H9 (cell line): ENCODE measurements around the gene GGTLC2. TPM values are rescaled to one million over a fixed set of nuclear protein-coding genes. Genes with fewer than 3 reads are reported as not detected.

Experiments
- DNase-seq: peaks from one replicate; pipeline ENCODE4 v3.0.0-alpha.2; 2017
- H2AFZ ChIP-seq: one replicate; pipeline ENCODE4 v1.6.1; 2013; ENCODE audit warnings: mild to moderate bottlenecking, low read length, control low read depth, moderate library complexity
- H2AK5ac ChIP-seq: 2 replicates; pipeline ENCODE4 v1.6.1; 2013; ENCODE audit warnings: low read length, control low read depth, mixed read lengths; ENCODE audit not compliant: insufficient read length
- H2BK120ac ChIP-seq: one replicate; pipeline ENCODE4 v1.6.1; 2013; ENCODE audit warnings: low read depth, mild to moderate bottlenecking, low read length, control low read depth, inconsistent platforms; ENCODE audit not compliant: poor library complexity, severe bottlenecking
- H2BK12ac ChIP-seq: 2 replicates; pipeline ENCODE4 v1.6.1; 2013; ENCODE audit warnings: low read length, control low read depth, mixed read lengths, low read depth; ENCODE audit not compliant: insufficient read length
- H2BK15ac ChIP-seq: 2 replicates; pipeline ENCODE4 v1.6.1; 2013; ENCODE audit warnings: low read depth, low read length, control low read depth
- H2BK20ac ChIP-seq: one replicate; pipeline ENCODE4 v1.6.1; 2013; ENCODE audit warnings: low read depth, mild to moderate bottlenecking, low read length, control low read depth, inconsistent platforms; ENCODE audit not compliant: poor library complexity, severe bottlenecking
- H2BK5ac ChIP-seq: 2 replicates; pipeline ENCODE4 v1.6.1; 2013; ENCODE audit warnings: low read length, control low read depth, mixed read lengths; ENCODE audit not compliant: insufficient read length
- H3K14ac ChIP-seq: 2 replicates; pipeline ENCODE4 v1.6.1; 2013; ENCODE audit warnings: low read length, control low read depth; ENCODE audit not compliant: insufficient read depth
- H3K18ac ChIP-seq: 2 replicates; pipeline ENCODE4 v1.6.1; 2013; ENCODE audit warnings: low read depth, mild to moderate bottlenecking, mixed read lengths, low read length, control low read depth; ENCODE audit not compliant: insufficient read length
- H3K23ac ChIP-seq: 2 replicates; pipeline ENCODE4 v1.6.1; 2013; ENCODE audit warnings: low read length, control low read depth, mixed read lengths, low read depth; ENCODE audit not compliant: insufficient read length
- H3K23me2 ChIP-seq: 2 replicates; pipeline ENCODE4 v1.6.1; 2013; ENCODE audit warnings: low read depth, mild to moderate bottlenecking, mixed read lengths, low read length, control low read depth; ENCODE audit not compliant: insufficient read length, poor library complexity, severe bottlenecking
- H3K27ac ChIP-seq: 2 replicates; pipeline ENCODE4 v1.5.1; 2013; ENCODE audit warnings: low read length, control low read depth, mixed read lengths, low read depth; ENCODE audit not compliant: insufficient read length
- H3K27me3 ChIP-seq: 2 replicates; pipeline ENCODE4 v1.6.1; 2013; ENCODE audit warnings: low read length, control low read depth, inconsistent platforms; ENCODE audit not compliant: insufficient read depth
- H3K4ac ChIP-seq: 2 replicates; pipeline ENCODE4 v1.6.1; 2013; ENCODE audit warnings: low read depth, mild to moderate bottlenecking, control low read depth, inconsistent platforms, low read length, moderate library complexity
- H3K4me1 ChIP-seq: 2 replicates; pipeline ENCODE4 v1.6.1; 2013; ENCODE audit warnings: low read length, control low read depth, inconsistent platforms; ENCODE audit not compliant: insufficient read depth
- H3K4me2 ChIP-seq: 2 replicates; pipeline ENCODE4 v1.6.1; 2013; ENCODE audit warnings: low read length, control low read depth, mixed read lengths; ENCODE audit not compliant: insufficient read length, insufficient read depth
- H3K56ac ChIP-seq: 2 replicates; pipeline ENCODE4 v1.6.1; 2013; ENCODE audit warnings: low read depth, mild to moderate bottlenecking, mixed read lengths, low read length, control low read depth; ENCODE audit not compliant: insufficient read length
- H3K79me1 ChIP-seq: 2 replicates; pipeline ENCODE4 v1.6.1; 2013; ENCODE audit warnings: low read depth, mild to moderate bottlenecking, moderate library complexity, low read length, control low read depth, inconsistent platforms; ENCODE audit not compliant: insufficient read depth, poor library complexity, severe bottlenecking
- H3K79me2 ChIP-seq: 2 replicates; pipeline ENCODE4 v1.6.1; 2013; ENCODE audit warnings: low read length, control low read depth, inconsistent platforms; ENCODE audit not compliant: insufficient read depth
- H3K9ac ChIP-seq: 2 replicates; pipeline ENCODE4 v1.6.1; 2013; ENCODE audit warnings: low read length, control low read depth, mixed read lengths; ENCODE audit not compliant: insufficient read length; ENCODE audit errors: extremely low read depth
- H3K9me3 ChIP-seq: one replicate; pipeline ENCODE4 v1.6.1; 2013; ENCODE audit warnings: low read depth, low read length, inconsistent platforms; ENCODE audit not compliant: control insufficient read depth
- H3T11ph ChIP-seq: one replicate; pipeline ENCODE4 v1.6.1; 2013; ENCODE audit warnings: mild to moderate bottlenecking, low read length, control low read depth, inconsistent platforms
- H4K20me1 ChIP-seq: one replicate; pipeline ENCODE4 v1.6.1; 2013; ENCODE audit not compliant: control insufficient read depth, insufficient read length, insufficient read depth
- H4K5ac ChIP-seq: 2 replicates; pipeline ENCODE4 v1.6.1; 2013; ENCODE audit warnings: low read depth, mild to moderate bottlenecking, mixed read lengths, low read length, control low read depth; ENCODE audit not compliant: insufficient read length
- H4K8ac ChIP-seq: replicated peaks from 2 replicates; pipeline ENCODE4 v1.6.1; 2013; ENCODE audit warnings: low read length, control low read depth, mixed read lengths, low read depth; ENCODE audit not compliant: insufficient read length
- H4K91ac ChIP-seq: 2 replicates; pipeline ENCODE4 v1.6.1; 2013; ENCODE audit warnings: low read depth, mild to moderate bottlenecking, moderate library complexity, mixed read lengths, low read length, control low read depth; ENCODE audit not compliant: insufficient read length
- H3K27ac Mint-ChIP-seq, 3 experiments: 2 replicates in 2 of 3; 3 replicates in 1 of 3; pipeline ENCODE4 v1.8.0; 2020 to 2021; ENCODE audit warnings: mixed read lengths in 3 of 3, mild to moderate bottlenecking in 1 of 3, moderate library complexity in 1 of 3
- H3K27me3 Mint-ChIP-seq: 2 replicates; pipeline ENCODE4 v1.8.0; 2021; ENCODE audit warnings: low read depth, mild to moderate bottlenecking, moderate library complexity, mixed read lengths
- H3K36me3 Mint-ChIP-seq, 3 experiments: 2 replicates in 2 of 3; 3 replicates in 1 of 3; pipeline ENCODE4 v1.8.0; 2020 to 2021; ENCODE audit warnings: low read depth in 3 of 3, mixed read lengths in 3 of 3; ENCODE audit not compliant: insufficient read depth in 1 of 3
- H3K4me1 Mint-ChIP-seq, 2 experiments: 2 replicates each; pipeline ENCODE4 v1.8.0; 2020; ENCODE audit warnings: mixed read lengths in 2 of 2
- H3K4me3 Mint-ChIP-seq, 2 experiments: 2 replicates in 1 of 2; 3 replicates in 1 of 2; pipeline ENCODE4 v1.8.0; 2020 to 2021; ENCODE audit warnings: mild to moderate bottlenecking in 2 of 2, mixed read lengths in 2 of 2, moderate library complexity in 1 of 2
- H3K9me3 Mint-ChIP-seq, 2 experiments: 2 replicates in 1 of 2; 3 replicates in 1 of 2; pipeline ENCODE4 v1.8.0; 2020; ENCODE audit warnings: mild to moderate bottlenecking in 2 of 2, mixed read lengths in 2 of 2, moderate library complexity in 1 of 2
- WGBS: extraction: QIAGEN DNeasy Blood & Tissue Kit; methylation state at CpG from one replicate; pipeline ENCODE4 v1.1.7; 2013; ENCODE audit warnings: missing lambda C conversion rate, low lambda C conversion rate, mixed read lengths; ENCODE audit not compliant: insufficient read length; ENCODE audit errors: extremely low coverage; 5-methylcytosine and 5-hydroxymethylcytosine counted together
- total RNA-seq: library from RNA; stranded (reverse); gene quantifications from 2 replicates; pipeline ENCODE4 v1.2.1, GENCODE V29; 2021
- TF ChIP-seq, protein P1 (sequence below): fragments of 200-600 bp; sonication (generic); conservative IDR thresholded peaks from 3 replicates; pipeline ENCODE4 v1.8.0; 2021; ENCODE audit warnings: antibody characterized with exemption, mild to moderate bottlenecking

Gene GGTLC2
- total RNA-seq, 1 experiment from 2014 or later: not detected

DNA sequence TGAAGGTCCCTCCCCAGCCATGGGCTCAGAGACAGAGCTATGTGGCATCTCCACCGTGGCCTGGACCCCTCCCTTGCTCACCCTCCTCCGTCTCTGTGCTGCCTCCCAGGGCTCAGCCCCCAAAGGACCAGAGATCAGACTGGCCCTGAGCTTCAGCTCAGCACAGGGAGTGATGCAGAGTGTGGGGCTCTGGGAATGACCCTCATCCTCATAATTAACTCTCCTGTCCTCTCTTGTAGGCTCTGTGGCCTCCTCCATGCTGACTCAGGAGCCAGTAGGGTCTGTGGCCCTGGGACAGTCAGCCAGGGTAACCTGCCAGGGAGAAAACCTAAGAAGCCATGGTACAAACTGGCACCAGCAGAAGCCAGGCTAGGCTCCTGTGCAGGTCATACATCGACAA lies 28.7 kb downstream of the GGTLC2 start:
- Mint-ChIP-seq H3K9me3 (peaks cover 9 to 15% of the 10 kb centered on the region in 2 experiments), H3K27ac (no peak overlapping the region), H3K36me3 (no peaks in the 10 kb centered on the region; a peak in 1 of 7 replicates), H3K4me1 (0 out of 4 replicates have a peak, but pooled peaks cover 0 to 2% of the 10 kb centered on the region in 2 experiments), H3K4me3 (no peak overlapping the region), H3K27me3 (peaks cover 100% of the 10 kb centered on the region)
- H2BK15ac ChIP-seq: no peak overlapping the region
- H2AK5ac ChIP-seq: no peak overlapping the region
- H3K23ac ChIP-seq: no peak overlapping the region
- H2BK120ac ChIP-seq: no peak overlapping the region
- H2BK12ac ChIP-seq: no peak overlapping the region
- no peaks in the 10 kb centered on the region for H3K9me3 ChIP-seq
- DNase-seq: no peak
- WGBS: no CpG with 5 or more reads among the region's 3 CpGs
- H4K8ac ChIP-seq: no peak overlapping the region
- no peak overlapping the region for H3K18ac ChIP-seq
- H3K79me1 ChIP-seq: no peaks in the 10 kb centered on the region
- H4K91ac ChIP-seq: no peak overlapping the region
- no peak overlapping the region for H3K56ac ChIP-seq
- no peak overlapping the region for H2BK5ac ChIP-seq
- TF ChIP-seq, protein P1, sequence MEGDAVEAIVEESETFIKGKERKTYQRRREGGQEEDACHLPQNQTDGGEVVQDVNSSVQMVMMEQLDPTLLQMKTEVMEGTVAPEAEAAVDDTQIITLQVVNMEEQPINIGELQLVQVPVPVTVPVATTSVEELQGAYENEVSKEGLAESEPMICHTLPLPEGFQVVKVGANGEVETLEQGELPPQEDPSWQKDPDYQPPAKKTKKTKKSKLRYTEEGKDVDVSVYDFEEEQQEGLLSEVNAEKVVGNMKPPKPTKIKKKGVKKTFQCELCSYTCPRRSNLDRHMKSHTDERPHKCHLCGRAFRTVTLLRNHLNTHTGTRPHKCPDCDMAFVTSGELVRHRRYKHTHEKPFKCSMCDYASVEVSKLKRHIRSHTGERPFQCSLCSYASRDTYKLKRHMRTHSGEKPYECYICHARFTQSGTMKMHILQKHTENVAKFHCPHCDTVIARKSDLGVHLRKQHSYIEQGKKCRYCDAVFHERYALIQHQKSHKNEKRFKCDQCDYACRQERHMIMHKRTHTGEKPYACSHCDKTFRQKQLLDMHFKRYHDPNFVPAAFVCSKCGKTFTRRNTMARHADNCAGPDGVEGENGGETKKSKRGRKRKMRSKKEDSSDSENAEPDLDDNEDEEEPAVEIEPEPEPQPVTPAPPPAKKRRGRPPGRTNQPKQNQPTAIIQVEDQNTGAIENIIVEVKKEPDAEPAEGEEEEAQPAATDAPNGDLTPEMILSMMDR: no peak
- peaks cover 22% of the 10 kb centered on the region for H3K27me3 ChIP-seq
- H3K9ac ChIP-seq: no peak overlapping the region
- no peaks in the 10 kb centered on the region for H4K20me1 ChIP-seq
- no peak overlapping the region for H2AFZ ChIP-seq
- no peak overlapping the region for H3T11ph ChIP-seq
- no peaks in the 10 kb centered on the region for H3K79me2 ChIP-seq
- H3K4me1 ChIP-seq: no peaks in the 10 kb centered on the region
- no peak overlapping the region for H3K27ac ChIP-seq
- no peak overlapping the region for H3K4me2 ChIP-seq
- H3K23me2 ChIP-seq: no peaks in the 10 kb centered on the region
- H3K4ac ChIP-seq: no peak overlapping the region
- H3K14ac ChIP-seq: no peak overlapping the region
- H4K5ac ChIP-seq: no peak overlapping the region
- no peak overlapping the region for H2BK20ac ChIP-seq
